ENCODE measurements around the gene MGAT5B. TPM values are rescaled to one million over a fixed set of nuclear protein-coding genes. Genes with fewer than 3 reads are reported as not detected.

The MGAT5B gene
- total RNA-seq, 1 experiment from 2014 or later: 4.9 TPM

DNA sequence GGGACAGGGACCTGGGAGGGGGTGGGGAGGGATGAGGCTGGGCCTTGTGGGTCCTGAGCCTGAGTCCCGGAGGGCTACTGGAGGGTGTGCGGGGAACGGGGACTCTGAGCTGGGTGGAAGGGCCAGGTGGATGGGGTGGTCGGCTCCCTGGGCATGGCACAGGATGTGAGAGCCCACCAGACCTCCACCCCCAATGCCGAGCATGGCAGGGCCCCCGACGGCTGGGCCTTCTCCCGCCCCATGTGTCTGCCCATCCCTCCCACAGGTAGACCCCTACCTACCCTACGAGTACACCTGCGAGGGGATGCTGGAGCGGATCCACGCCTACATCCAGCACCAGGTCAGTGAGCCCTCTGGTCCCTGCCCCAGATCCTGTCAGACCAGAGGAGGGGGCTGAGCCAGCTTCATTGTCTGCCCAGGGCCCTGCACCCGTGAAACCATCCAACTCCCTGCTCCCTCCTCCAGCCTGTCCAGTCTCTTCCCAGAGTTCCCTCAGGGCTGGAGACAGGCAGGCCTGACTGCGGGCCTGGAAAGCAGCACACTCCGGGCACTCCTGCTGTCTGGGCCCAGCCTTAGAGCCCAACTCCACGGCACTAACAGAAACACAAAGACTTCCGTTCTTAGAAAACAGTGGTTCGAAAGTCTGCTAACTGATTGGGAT is 78.0 kb downstream of the MGAT5B start:
- Histone ChIP-seq H3K36me3 (ENCODE audit: low read depth, low read length) (no peaks in the 10 kb centered on the region), H3K79me2 (ENCODE audit: low read length) (no peaks in the 10 kb centered on the region), H3K9me2 (replicated peaks; ENCODE audit: low read length) (no peaks in the 10 kb centered on the region), H3K27ac (ENCODE audit: low read length) (no peak overlapping the region), H2AFZ (ENCODE audit: low read length) (no peak overlapping the region), H3K9ac (ENCODE audit: low read length) (no peak overlapping the region), H3K27me3 (ENCODE audit: low read length) (no peaks in the 10 kb centered on the region), H3K4me2 (ENCODE audit: low read length) (no peak overlapping the region), H3K9me3 (ENCODE audit: low read length) (no peaks in the 10 kb centered on the region), H3K4me1 (ENCODE audit: insufficient read depth, low read length) (no peaks in the 10 kb centered on the region), H3F3A (ENCODE audit: low read length, unreplicated experiment) (no peaks in the 10 kb centered on the region), H4K20me1 (ENCODE audit: low read length) (no peaks in the 10 kb centered on the region), H3K4me3 (ENCODE audit: low read length) (no peak overlapping the region)
- intact Hi-C loops (cut with micrococcal nuclease): no loop called here
- ChIA-PET CTCF (no interaction called here), POLR2A (ENCODE audit: unreplicated experiment) (no interaction called here)
- BruUV-seq (replicated peaks): no TSS peak
- no peak for TF ChIP-seq EZH2phosphoT487 (IDR thresholded peaks at IDR 0.05; ENCODE audit: borderline replicate concordance, low read length)
- TF ChIP-seq, protein P1, sequence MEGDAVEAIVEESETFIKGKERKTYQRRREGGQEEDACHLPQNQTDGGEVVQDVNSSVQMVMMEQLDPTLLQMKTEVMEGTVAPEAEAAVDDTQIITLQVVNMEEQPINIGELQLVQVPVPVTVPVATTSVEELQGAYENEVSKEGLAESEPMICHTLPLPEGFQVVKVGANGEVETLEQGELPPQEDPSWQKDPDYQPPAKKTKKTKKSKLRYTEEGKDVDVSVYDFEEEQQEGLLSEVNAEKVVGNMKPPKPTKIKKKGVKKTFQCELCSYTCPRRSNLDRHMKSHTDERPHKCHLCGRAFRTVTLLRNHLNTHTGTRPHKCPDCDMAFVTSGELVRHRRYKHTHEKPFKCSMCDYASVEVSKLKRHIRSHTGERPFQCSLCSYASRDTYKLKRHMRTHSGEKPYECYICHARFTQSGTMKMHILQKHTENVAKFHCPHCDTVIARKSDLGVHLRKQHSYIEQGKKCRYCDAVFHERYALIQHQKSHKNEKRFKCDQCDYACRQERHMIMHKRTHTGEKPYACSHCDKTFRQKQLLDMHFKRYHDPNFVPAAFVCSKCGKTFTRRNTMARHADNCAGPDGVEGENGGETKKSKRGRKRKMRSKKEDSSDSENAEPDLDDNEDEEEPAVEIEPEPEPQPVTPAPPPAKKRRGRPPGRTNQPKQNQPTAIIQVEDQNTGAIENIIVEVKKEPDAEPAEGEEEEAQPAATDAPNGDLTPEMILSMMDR (conservative IDR thresholded peaks at IDR 0.05; ENCODE audit: low read depth, low read length): no peak
- TF ChIP-seq EZH2 (IDR thresholded peaks at IDR 0.05; ENCODE audit: low read length, unreplicated experiment): no peak
- DNase-seq (no peak), ATAC-seq (no peak)

DNA sequence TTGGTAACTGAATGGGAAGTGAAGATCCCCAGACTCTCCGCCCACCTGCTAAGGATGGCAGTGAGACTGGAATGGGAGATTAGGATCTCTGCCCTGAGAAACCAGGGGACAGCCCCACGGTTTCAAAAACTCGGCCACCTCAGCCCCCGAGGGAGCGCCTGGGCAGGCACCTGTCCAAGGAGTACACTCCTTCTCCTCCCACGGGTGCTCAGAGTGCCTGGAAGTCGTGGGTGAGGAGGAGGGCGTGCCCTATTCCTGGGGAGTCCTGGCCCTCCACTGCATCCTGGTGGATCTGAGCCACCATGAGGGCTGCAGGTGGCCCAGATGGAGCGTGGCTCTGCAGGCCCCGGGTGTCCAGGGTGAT is 78.5 kb downstream of the MGAT5B start:
- intact Hi-C loops (cut with micrococcal nuclease): no loop called here
- no peaks in the 10 kb centered on the region for H3K27me3 ChIP-seq (ENCODE audit: low read length)
- H4K20me1 ChIP-seq (ENCODE audit: low read length): no peaks in the 10 kb centered on the region
- H3K27ac ChIP-seq (ENCODE audit: low read length): no peak overlapping the region
- CTCF ChIA-PET: no interaction called here
- ATAC-seq: no peak
- no peaks in the 10 kb centered on the region for H3K4me1 ChIP-seq (ENCODE audit: insufficient read depth, low read length)
- no peak overlapping the region for H3K4me3 ChIP-seq (ENCODE audit: low read length)
- H3K79me2 ChIP-seq (ENCODE audit: low read length): no peaks in the 10 kb centered on the region
- no peaks in the 10 kb centered on the region for H3F3A ChIP-seq (ENCODE audit: low read length, unreplicated experiment)
- POLR2A ChIA-PET (ENCODE audit: unreplicated experiment): no interaction called here
- no TSS peak for BruUV-seq (replicated peaks)
- H3K9me2 ChIP-seq (replicated peaks; ENCODE audit: low read length): no peaks in the 10 kb centered on the region
- no peak overlapping the region for H3K4me2 ChIP-seq (ENCODE audit: low read length)
- no peak overlapping the region for H2AFZ ChIP-seq (ENCODE audit: low read length)
- TF ChIP-seq, protein P1 (conservative IDR thresholded peaks at IDR 0.05; ENCODE audit: low read depth, low read length): no peak
- TF ChIP-seq EZH2phosphoT487 (IDR thresholded peaks at IDR 0.05; ENCODE audit: borderline replicate concordance, low read length): no peak
- no peak for TF ChIP-seq EZH2 (IDR thresholded peaks at IDR 0.05; ENCODE audit: low read length, unreplicated experiment)
- no peak overlapping the region for H3K9ac ChIP-seq (ENCODE audit: low read length)
- no peaks in the 10 kb centered on the region for H3K9me3 ChIP-seq (ENCODE audit: low read length)
- H3K36me3 ChIP-seq (ENCODE audit: low read depth, low read length): no peaks in the 10 kb centered on the region
- no peak for DNase-seq

DNA sequence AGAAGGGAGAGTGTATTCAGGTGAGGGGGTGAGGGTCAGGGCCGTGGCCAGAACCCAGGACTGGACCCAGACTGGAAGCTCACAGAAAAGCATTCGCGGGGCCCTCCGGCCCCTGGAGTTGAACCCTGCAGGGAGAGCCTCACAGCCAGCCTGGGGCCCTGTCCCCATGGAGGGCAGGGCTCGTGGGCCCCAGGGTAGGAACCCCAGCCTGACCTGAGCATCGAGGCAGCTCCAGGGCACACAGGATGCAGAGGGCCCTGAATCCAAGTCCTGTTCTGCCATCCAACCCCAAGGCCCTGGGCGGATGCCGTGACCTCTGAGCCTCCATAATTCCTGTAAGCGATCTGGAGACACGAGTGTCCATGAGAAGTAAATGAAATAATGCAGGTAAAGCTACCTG is 79.1 kb downstream of the MGAT5B start:
- no peak for TF ChIP-seq EZH2phosphoT487 (IDR thresholded peaks at IDR 0.05; ENCODE audit: borderline replicate concordance, low read length)
- TF ChIP-seq, protein P1 (conservative IDR thresholded peaks at IDR 0.05; ENCODE audit: low read depth, low read length): no peak
- no peak for TF ChIP-seq EZH2 (IDR thresholded peaks at IDR 0.05; ENCODE audit: low read length, unreplicated experiment)
- no peak overlapping the region for H2AFZ ChIP-seq (ENCODE audit: low read length)
- DNase-seq: no peak
- H3K4me3 ChIP-seq (ENCODE audit: low read length): no peak overlapping the region
- H4K20me1 ChIP-seq (ENCODE audit: low read length): no peaks in the 10 kb centered on the region
- no peaks in the 10 kb centered on the region for H3K9me3 ChIP-seq (ENCODE audit: low read length)
- H3K4me1 ChIP-seq (ENCODE audit: insufficient read depth, low read length): no peaks in the 10 kb centered on the region
- H3K9ac ChIP-seq (ENCODE audit: low read length): no peak overlapping the region
- no peak overlapping the region for H3K4me2 ChIP-seq (ENCODE audit: low read length)
- no peaks in the 10 kb centered on the region for H3F3A ChIP-seq (ENCODE audit: low read length, unreplicated experiment)
- BruUV-seq (replicated peaks): no TSS peak
- CTCF ChIA-PET: no interaction called here
- no peak for ATAC-seq
- H3K79me2 ChIP-seq (ENCODE audit: low read length): no peaks in the 10 kb centered on the region
- H3K27me3 ChIP-seq (ENCODE audit: low read length): no peaks in the 10 kb centered on the region
- H3K36me3 ChIP-seq (ENCODE audit: low read depth, low read length): no peaks in the 10 kb centered on the region
- H3K9me2 ChIP-seq (replicated peaks; ENCODE audit: low read length): no peaks in the 10 kb centered on the region
- POLR2A ChIA-PET (ENCODE audit: unreplicated experiment): no interaction called here
- intact Hi-C loops (cut with micrococcal nuclease): no loop called here
- H3K27ac ChIP-seq (ENCODE audit: low read length): no peak overlapping the region
